ENCODE measurements around the gene EMC10.

DNA sequence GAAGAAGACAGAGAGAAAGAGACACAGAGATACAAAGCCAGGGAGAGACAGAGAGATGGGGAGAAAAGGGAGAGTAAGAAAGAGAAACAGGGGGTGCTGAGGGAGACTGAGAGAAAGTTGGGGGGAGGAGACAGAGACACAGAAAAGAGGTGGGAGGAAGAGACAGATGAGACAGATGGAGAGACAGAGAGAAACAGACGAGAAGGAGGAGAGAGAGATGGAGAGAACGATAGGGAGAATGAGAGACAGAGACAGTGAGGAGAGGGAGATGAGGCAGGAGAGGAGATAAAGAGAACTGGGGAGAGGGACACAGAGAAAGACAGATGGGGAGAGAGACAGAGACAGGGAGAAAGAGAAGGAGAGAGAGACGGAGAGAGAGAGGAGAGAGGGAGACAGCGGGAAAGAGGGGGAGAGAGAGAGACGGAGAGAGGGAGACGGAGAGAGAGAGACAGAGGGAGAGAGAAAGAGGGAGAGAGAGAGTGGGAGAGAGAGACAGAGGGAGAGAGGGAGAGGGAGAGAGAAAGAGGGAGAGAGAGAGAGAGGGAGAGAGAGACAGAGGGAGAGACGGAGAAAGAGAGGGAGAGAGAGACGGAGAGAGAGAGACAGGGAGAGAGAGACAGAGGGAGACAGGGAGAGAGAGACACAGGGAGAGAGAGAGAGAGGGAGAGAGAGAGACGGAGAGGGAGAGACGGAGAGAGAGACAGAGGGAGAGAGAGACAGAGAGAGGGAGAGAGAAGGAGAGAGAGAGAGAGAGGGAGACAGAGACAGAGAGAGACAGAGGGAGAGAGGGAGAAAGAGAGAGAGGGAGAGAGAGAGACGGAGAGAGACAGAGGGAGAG lies 22.1 kb downstream of the EMC10 start:
- TF ChIP-seq, protein P1, sequence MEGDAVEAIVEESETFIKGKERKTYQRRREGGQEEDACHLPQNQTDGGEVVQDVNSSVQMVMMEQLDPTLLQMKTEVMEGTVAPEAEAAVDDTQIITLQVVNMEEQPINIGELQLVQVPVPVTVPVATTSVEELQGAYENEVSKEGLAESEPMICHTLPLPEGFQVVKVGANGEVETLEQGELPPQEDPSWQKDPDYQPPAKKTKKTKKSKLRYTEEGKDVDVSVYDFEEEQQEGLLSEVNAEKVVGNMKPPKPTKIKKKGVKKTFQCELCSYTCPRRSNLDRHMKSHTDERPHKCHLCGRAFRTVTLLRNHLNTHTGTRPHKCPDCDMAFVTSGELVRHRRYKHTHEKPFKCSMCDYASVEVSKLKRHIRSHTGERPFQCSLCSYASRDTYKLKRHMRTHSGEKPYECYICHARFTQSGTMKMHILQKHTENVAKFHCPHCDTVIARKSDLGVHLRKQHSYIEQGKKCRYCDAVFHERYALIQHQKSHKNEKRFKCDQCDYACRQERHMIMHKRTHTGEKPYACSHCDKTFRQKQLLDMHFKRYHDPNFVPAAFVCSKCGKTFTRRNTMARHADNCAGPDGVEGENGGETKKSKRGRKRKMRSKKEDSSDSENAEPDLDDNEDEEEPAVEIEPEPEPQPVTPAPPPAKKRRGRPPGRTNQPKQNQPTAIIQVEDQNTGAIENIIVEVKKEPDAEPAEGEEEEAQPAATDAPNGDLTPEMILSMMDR (IDR thresholded peaks at IDR 0.05) = no peak
- TF ChIP-seq POLR2A (IDR thresholded peaks at IDR 0.05) (no peak), POLR2AphosphoS5 (IDR thresholded peaks at IDR 0.05) (no peak), EP300 (IDR thresholded peaks at IDR 0.05) (no peak)

All from stomach (tissue), 4 donors.